HCT116 (cell line): ENCODE results near the gene LZTR1.

Experiments used
- EGR1 ChIP-seq: IDR thresholded peaks from 2 replicates; pipeline ENCODE4 v1.6.1; 2012; ENCODE audit warnings: low read depth
- EZH2phosphoT487 ChIP-seq: fragments of 200-600 bp; IDR thresholded peaks from 2 replicates; pipeline ENCODE4 v1.6.1; 2018; ENCODE audit warnings: antibody characterized with exemption, borderline replicate concordance
- JUND ChIP-seq: IDR thresholded peaks from 2 replicates; pipeline ENCODE4 v1.6.1; 2012
- POLR2A ChIP-seq: IDR thresholded peaks from 2 replicates; pipeline ENCODE4 v1.7.0; 2011; ENCODE audit warnings: borderline replicate concordance; ENCODE audit not compliant: insufficient read depth, insufficient read length; ENCODE audit errors: extremely low read depth
- TCF7L2 ChIP-seq: IDR thresholded peaks from 2 replicates; pipeline ENCODE4 v1.7.0; 2011; ENCODE audit warnings: borderline replicate concordance, inconsistent platforms; ENCODE audit not compliant: insufficient read depth, insufficient read length; ENCODE audit errors: extremely low read depth
- YY1 ChIP-seq: IDR thresholded peaks from 2 replicates; pipeline ENCODE4 v1.6.1; 2011; ENCODE audit warnings: low read length, low read depth, moderate library complexity, mild to moderate bottlenecking; ENCODE audit not compliant: insufficient replicate concordance; ENCODE audit errors: extremely low read depth
- ZFX ChIP-seq: fragments of 450-650 bp; IDR thresholded peaks from 2 replicates; pipeline ENCODE4 v1.6.1; 2017
- TF ChIP-seq, protein P1 (sequence below), 3 experiments: fragments of 200-600 bp in 1 of 3; sonication (generic) in 1 of 3; IDR thresholded peaks in 2 of 3; conservative IDR thresholded peaks in 1 of 3; 2 replicates each; pipeline ENCODE4 v1.5.1; 2012 to 2017; ENCODE audit warnings: low read depth in 2 of 3, low read length in 2 of 3, antibody characterized with exemption in 1 of 3, borderline replicate concordance in 1 of 3, control low read depth in 1 of 3, mild to moderate bottlenecking in 1 of 3, mixed read lengths in 1 of 3, mixed run types in 1 of 3, moderate library complexity in 1 of 3; ENCODE audit not compliant: insufficient read depth in 1 of 3
- TF ChIP-seq, protein P2 (sequence below): IDR thresholded peaks from 2 replicates; pipeline ENCODE4 v1.6.1; 2011; ENCODE audit warnings: mild to moderate bottlenecking, low read length, moderate library complexity; ENCODE audit not compliant: insufficient replicate concordance; ENCODE audit errors: extremely low read depth
- TF ChIP-seq, protein P3 (sequence below): IDR thresholded peaks from 2 replicates; pipeline ENCODE4 v1.6.1; 2012

DNA sequence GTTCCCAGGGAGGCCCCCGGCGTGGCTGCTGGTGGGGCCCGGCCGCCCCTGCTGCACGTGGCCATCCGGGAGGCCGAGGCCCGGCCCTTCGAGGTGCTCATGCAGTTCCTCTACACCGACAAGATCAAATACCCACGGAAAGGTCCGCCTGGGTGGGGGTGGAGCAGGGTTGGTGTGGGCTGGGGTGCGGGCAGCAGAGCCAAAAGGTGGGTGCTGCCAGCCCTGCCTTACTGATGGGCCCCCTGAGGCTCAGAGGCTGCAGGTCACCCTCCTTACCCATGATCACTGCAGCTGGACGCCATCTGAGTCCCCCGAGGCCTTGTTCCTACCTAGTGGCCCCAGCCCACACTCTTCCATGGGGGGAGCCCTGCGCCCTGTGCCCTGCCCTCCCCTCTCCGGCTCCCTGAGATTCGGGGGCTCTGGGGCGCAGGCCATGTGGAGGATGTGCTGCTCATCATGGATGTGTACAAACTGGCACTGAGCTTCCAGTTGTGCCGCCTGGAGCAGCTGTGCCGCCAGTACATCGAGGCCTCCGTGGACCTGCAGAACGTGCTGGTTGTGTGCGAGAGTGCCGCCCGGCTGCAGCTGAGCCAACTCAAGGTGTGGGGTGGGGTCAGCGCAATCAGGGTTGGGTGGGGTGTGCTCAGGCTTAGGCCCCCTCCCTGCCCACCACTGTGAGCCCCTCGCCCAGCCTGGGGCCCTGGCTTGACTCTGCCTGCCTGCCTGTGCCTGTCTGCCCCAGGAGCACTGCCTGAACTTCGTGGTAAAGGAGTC is 12.2 kb downstream of the LZTR1 start:
- no peak for TF ChIP-seq EZH2phosphoT487
- TF ChIP-seq POLR2A: no peak
- TF ChIP-seq, protein P1, sequence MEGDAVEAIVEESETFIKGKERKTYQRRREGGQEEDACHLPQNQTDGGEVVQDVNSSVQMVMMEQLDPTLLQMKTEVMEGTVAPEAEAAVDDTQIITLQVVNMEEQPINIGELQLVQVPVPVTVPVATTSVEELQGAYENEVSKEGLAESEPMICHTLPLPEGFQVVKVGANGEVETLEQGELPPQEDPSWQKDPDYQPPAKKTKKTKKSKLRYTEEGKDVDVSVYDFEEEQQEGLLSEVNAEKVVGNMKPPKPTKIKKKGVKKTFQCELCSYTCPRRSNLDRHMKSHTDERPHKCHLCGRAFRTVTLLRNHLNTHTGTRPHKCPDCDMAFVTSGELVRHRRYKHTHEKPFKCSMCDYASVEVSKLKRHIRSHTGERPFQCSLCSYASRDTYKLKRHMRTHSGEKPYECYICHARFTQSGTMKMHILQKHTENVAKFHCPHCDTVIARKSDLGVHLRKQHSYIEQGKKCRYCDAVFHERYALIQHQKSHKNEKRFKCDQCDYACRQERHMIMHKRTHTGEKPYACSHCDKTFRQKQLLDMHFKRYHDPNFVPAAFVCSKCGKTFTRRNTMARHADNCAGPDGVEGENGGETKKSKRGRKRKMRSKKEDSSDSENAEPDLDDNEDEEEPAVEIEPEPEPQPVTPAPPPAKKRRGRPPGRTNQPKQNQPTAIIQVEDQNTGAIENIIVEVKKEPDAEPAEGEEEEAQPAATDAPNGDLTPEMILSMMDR (IDR thresholded peaks at IDR 0.05 in 2 of 3, conservative IDR thresholded peaks at IDR 0.05 in 1 of 3; ENCODE audit: borderline replicate concordance in 1 of 3, insufficient read depth in 1 of 3, low read depth in 2 of 3, low read length in 2 of 3): no peak
- no peak for TF ChIP-seq EGR1
- TF ChIP-seq ZFX: no peak
- TF ChIP-seq, protein P2, sequence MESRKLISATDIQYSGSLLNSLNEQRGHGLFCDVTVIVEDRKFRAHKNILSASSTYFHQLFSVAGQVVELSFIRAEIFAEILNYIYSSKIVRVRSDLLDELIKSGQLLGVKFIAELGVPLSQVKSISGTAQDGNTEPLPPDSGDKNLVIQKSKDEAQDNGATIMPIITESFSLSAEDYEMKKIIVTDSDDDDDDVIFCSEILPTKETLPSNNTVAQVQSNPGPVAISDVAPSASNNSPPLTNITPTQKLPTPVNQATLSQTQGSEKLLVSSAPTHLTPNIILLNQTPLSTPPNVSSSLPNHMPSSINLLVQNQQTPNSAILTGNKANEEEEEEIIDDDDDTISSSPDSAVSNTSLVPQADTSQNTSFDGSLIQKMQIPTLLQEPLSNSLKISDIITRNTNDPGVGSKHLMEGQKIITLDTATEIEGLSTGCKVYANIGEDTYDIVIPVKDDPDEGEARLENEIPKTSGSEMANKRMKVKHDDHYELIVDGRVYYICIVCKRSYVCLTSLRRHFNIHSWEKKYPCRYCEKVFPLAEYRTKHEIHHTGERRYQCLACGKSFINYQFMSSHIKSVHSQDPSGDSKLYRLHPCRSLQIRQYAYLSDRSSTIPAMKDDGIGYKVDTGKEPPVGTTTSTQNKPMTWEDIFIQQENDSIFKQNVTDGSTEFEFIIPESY: no peak
- TF ChIP-seq TCF7L2: no peak
- TF ChIP-seq YY1: no peak
- TF ChIP-seq, protein P3, sequence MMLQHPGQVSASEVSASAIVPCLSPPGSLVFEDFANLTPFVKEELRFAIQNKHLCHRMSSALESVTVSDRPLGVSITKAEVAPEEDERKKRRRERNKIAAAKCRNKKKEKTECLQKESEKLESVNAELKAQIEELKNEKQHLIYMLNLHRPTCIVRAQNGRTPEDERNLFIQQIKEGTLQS: no peak
- no peak for TF ChIP-seq JUND
